Brain pericyte (primary cell): ENCODE data around the gene PIEZO1.
A peak's percentile ranks its signal among the peaks of the same experiment; 100 is the strongest.
"Not testable (repeated sequence)": the region's sequence is repeated elsewhere in the genome, so short reads cannot be mapped to it uniquely, and the experiment has no call there.

ENCODE experiments used
- DNase-seq: peaks from one replicate; pipeline ENCODE4 v3.0.0-alpha.2; 2012; ENCODE audit warnings: low read depth, low spot score

The PIEZO1 gene

DNA sequence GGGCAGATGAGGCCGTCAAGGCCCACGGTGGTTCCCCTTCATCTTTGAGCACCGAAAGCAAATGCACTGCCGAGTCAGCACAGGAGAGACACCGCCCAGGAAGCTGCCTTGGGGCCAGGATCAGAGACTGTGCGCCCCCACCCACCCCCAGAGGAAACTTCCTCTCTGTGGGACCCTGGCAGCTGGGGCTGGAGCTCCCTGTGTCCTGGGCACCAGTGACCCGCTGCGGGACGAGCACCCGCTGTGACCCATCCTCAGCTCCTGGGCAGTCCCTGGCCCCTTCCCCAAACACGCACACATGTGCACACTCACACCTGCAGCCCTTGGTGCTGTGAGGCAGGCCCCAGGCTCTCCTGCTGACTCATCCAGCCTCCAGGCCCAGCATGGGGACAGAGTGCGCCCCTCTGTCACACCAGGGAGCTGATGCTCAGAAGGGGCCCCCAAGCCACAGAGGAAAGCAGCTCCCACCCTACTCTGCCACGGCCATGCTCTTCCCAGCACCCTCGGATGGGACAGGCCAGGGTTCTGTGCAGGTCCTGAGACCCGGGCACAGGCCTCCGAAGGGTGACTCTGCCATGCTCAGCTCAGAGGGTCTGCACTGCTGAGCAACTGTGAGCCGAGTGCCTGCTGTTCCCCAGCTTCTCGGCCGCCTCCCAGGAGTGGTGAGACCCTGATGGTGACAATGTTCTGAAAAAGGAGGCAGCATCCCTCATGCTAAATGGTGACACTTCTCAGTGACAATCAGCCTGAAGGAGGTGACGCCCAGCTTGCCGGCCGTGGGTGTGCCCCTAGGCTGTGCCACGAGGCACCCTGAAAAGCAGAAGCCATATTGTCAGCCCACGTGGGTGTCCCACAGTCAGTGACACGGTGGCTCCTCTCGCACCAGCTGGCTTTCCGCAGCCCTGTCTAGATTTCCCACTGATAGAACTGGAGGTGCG lies 3.6 kb downstream of the PIEZO1 start:
- DNase-seq: no peak

DNA sequence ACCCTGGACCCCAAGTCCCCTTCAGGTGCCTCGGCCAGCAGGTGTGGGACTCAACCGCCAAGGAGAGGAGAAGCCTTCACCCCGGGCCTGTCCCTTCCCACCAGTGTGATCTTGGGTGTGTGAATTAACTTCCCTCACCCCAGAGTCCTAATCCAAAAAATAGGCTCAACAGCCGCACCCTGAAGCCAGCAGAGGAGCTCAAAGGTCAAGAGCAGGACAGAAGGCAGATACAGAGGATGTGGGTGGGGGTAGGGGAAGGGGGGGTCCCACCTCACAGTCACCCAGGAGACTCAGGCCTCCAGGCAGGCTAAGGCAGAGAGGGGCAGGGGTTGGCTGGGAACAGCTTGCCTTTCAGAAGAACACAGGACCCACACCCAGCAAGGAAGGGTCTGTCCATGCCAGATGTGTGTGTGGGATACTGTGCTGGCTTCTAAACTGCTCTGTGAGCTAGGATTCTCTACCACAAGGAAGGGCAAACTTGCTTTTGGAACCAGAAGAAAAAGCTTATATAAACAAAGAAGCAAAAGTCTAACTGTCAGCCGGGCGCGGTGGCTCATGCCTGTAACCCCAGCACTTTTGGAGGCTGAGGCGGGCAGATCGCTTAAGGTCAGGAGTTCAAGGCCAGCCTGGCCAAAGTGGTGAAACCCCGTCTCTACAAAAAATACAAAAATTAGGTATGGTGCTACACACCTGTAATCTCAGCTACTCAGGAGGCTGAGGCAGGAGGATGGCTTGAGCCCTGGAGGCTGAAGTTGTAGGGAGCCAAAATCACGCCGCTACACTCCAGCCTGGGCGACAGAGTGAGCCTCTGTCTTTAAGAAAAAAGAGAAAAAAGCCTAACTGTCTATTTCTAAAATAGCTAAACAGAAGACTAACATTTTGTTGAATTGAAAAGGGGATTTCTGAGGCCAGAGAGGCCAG lies 4.6 kb downstream of the PIEZO1 start:
- no peak for DNase-seq

DNA sequence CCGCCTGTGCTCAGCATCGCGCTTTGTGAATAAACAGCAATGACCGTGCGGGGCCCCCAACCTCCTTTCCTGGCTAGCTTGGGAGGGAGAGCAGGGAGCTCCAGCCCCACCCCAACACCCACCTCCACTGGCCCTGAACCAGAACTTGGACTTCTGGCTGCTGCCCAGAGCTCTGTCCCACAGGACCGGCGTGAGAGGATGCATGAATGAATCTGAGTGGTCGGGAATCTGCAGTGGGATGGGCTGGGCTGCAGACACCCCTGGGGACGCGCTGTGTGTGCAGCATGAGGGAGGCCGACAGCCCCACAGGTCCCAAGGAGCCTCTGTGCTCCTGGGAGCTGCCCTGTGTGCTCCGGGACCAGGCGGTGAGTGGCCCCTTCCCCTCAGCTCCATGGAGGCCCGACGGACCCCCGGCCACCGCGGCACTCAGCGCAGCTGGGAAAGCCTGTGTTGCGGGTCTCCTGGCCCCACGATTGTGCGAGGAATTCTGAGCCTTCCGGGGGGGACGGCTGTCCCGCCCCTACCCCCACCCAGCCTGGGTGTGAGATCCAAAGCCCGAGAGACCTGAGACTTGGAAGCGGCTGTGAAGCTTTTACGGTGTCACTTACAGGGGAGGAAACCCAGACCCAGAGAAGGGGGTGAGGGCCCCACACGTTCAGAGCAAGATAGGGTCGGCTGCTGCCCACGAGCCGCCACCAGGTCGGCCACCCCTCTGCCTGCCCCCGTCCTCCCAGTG lies 5.4 kb downstream of the PIEZO1 start:
- DNase-seq: no peak

DNA sequence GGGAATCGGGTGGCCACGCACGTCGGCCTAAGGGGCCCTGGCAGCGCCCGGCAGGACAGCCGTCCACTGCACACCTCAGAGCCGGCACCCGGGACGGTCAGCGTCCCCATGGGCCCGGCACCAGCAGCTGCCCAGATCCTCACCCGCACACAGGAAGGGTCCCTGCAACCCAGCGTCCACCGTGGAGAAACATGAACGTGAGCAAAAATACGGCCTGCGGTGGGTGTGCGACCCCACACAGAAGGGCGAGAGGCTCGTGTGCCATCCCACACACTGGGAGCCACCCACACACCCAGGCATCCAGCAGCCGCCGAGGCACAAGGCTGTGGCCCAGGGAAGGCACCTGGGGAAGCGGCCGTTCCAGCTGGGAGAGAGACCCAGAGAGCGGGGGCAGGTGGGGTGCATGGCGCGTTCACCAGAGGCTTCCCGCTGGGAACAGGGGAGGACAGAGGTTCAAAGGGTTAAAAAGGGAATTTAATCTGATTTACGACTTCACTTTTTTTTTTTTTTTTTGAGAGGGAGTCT lies 6.4 kb downstream of the PIEZO1 start:
- DNase-seq: no peak

DNA sequence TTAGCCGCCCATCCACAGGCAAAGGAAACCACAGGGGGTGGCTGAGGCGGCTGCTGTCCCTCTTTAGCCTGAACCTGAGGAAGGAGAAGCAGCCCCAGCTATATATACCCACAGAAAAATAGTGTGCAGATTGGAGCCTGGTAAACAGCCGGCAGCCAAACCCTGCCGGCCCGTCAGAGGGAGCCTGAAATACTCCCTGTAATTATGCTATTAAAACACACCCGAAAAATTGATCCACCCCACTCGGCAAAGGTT lies 6.8 kb downstream of the PIEZO1 start:
- DNase-seq: no peak

DNA sequence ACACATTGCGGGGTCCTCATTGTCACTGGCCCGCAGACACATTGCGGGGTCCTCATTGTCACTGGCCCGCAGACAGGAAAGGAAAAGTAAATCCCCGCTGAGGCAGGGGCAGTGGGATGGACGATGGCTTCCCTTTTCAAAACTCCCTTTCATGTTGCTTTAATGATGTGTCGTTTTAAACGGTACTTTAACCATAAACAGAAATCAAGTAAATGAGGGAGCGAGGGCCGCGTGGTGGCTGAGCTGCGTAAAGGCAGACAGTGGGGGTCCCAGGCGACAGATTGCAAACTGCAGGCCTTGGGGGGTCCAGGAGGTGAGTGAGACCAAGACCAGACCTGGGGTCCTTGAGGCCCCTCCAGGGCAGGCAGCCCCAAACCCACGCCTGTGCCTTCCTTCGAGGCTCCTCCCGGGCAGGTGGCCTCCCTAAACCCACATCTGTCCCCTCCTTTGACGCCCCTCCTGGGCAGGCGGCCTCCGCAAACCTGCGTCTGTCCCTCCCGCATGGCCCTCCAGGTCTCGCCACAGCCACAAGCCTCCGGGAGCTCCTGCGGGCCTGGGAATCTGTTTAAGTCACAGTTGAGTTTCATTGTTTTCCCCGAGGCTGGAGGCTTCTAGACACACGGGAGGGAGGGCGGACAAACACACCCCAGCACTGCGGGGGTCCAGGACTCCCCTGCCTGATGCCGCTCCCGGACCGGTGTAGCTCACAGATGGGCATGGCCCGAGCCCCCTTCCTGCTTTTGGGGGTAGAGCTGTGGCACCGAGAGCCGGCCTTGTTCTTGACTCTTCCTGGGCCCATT lies 7.3 kb downstream of the PIEZO1 start:
- no peak for DNase-seq

DNA sequence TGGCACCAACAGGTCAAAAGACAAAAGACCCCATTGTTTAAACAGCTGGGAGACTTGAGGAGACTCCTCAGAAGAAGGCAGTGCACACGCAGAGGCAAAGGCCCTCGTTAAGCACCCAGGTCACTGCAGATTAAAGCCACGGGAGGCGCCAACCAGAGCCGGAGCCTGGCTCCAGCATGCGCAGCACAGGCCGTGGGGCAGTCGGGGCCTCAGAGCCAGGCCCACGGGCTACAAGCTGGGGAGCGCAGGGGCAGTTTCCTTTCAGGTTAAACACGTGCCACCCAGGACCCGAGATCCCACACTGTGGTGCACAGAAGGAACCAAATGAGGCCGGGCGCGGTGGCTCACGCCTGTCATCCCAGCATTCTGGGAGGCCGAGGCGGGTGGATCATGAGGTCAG lies 9.2 kb downstream of the PIEZO1 start:
- no peak for DNase-seq

DNA sequence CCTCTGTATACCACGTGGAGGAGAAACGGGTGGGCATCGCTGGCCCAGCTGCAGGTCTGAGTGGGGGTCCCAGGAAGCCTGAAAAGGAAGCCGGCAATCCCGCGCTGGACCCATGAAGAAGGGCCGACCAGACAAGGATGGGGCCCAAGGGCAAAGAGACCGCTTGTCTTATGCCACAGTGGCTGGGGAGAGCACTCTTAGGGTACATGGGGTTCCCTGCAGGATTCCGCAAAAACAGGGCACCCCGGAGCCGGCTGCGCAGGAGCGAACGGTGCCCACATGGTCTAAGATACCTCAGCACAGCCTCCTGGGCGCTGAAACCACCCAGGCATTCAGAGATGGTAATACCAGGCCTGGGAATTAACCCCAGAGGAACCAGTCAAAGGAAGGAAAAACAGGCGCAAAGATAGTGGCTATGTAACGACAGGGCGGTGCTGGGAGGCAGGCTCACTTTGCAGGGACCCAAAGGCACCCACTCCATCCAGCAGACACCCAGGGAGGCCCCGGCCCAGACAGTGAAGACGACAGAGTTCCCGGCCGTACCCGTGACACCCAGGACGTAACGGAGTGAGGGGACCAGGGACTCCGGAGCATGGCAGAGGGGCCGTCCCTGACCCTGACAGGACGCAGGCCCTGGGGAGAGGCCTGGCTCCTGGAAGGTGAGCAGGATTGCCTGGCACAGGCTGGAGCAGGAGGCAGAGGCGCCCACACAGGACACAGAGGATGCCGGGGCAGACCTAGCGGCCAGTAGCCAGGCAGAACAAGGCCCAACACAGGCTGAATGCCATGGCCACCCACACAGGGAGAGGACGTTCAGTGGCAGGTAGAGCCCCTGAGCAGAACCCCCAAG lies 10.3 kb downstream of the PIEZO1 start:
- DNase-seq: no peak

DNA sequence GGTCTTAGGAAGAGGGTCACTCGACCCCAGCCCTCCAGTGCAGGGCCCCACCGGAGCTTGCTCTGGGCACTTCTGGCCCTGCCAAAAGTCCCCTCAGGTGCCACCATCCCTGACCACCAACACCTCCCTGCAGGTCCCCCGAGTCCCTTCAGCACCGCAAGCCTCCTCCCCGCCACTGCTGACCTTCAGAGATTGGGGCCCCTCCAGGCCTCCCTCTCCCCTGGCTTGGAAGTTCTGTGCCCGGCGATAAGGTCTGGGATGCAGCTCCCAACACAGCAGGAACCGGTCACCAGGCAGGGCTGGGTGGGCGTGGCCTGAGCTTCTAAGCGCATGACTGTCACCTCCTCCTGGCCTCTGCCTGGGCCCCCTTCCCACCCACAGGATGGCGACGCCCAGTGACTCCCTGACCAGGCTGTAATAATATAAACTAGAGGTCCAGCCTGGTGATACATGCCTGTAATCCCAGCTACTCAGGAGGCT lies 11.2 kb downstream of the PIEZO1 start:
- no peak for DNase-seq

DNA sequence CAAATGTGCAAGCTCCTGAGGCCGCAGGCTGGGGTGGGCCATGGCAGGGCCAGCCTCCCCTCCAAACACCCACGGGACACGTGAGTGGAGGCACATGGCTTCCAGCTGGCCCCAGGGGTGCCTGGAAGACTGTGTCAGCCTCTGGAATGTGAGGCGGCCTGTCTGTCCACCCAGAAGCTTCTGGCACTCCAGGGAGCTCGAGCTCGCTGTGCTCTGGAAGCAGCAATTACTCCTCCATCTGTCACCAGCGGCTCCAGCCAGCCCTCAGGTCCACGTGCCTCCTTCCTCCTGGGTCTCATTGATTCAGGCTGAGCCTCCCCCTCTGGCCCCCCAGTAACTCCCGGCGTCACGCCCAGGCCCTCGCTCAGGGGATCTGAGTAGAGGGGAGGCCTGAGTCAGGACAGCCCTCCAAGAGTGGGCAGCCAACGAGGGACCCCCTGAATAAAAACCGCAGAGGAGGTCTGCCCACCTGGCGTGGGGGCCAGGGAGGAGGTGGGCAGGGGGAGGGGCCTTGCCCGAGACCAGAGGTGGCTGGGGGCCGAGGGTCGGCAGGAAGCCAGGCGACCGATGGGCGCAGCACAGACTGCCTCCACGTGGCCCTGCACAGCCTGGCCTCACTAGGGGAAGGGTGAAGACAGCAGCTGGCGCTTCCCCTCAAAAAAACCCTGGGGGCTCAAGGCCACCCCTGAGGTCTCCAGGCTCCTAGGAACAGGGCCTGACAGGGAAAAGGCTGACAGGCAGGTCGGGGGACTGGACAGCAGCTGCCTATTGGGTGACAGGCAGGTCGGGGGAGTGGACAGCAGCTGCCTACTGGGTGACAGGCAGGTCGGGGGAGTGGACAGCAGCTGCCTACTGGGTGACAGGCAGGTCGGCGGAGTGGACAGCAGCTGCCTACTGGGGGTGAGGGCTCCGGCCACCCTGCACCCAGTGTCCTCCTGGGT lies 11.9 kb downstream of the PIEZO1 start:
- DNase-seq: no peak

DNA sequence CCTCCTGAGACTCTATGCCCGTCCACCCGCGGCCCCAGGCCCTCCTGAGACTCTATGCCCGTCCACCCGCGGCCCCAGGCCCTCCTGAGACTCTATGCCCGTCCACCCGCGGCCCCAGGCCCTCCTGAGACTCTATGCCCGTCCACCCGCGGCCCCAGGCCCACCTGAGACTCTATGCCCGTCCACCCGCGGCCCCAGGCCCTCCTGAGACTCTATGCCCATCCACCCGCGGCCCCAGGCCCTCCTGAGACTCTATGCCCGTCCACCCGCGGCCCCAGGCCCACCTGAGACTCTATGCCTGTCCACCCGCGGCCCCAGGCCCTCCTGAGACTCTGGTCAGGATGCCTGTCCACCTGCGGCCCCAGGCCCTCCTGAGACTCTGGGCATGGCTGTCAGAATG lies 13.2 kb downstream of the PIEZO1 start:
- not testable (repeated sequence) for DNase-seq

DNA sequence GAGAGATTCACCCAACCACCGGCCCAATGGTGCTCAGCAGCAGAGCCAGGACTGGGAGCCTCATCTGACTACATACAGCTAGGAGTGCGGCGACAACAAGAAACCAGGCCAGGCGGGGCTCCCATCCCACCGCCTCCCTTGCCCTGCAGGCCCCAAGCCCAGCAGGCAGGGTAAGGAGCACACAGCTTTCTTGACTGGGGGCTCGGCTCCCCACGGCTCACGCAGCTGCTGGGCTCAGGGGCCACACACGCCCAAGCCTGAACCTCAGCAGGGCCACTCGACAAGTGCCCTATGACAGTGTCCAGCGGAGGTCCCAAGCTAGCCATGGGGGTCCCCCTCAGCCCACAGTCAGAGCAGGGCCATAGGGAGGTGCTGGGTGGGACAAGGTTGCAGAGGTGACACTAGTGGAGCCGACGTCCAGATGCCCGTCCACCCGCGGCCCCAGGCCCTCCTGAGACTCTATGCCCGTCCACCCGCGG lies 13.7 kb downstream of the PIEZO1 start:
- no peak for DNase-seq

DNA sequence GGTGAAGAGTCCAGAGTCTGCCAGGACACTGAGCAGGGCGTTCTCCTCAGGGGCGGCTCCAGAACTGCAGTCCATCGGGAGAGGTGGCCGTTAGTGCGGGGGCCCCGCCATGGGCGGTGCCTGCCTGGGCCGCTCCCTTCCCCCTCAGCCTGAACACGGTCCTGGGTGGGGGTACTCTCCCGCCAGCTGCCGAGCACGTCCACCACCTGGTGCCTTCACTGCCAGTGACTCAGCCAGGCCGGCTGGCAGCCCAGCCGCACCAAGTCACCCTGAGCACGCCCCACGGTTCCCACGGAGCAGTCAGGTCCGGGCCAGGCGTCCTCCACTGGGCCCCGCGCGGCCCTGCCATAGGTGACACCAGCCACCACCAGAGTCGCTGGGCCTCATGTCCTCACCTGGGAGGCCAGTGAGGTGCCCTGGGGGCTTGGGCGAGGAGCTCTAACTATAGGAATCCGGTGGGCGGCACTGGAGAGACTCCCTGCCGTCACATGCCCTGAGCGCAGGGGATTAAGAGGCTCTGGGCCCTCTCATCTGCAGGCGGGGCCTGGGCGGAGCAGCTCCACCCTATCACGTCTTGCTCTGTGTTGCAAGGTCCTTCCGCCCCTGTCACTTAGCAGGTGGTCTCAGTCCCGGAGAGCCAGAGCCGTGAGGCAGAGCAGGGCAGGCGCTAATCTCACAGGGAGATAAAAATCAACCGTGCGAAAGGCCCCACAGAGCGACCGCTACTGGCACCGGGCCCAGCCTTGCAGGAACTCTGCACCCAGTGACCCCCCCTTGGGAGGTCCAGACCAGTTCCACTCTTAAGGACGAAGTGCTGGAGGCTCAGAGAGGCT lies 14.3 kb downstream of the PIEZO1 start:
- peak; percentile 71 for DNase-seq

DNA sequence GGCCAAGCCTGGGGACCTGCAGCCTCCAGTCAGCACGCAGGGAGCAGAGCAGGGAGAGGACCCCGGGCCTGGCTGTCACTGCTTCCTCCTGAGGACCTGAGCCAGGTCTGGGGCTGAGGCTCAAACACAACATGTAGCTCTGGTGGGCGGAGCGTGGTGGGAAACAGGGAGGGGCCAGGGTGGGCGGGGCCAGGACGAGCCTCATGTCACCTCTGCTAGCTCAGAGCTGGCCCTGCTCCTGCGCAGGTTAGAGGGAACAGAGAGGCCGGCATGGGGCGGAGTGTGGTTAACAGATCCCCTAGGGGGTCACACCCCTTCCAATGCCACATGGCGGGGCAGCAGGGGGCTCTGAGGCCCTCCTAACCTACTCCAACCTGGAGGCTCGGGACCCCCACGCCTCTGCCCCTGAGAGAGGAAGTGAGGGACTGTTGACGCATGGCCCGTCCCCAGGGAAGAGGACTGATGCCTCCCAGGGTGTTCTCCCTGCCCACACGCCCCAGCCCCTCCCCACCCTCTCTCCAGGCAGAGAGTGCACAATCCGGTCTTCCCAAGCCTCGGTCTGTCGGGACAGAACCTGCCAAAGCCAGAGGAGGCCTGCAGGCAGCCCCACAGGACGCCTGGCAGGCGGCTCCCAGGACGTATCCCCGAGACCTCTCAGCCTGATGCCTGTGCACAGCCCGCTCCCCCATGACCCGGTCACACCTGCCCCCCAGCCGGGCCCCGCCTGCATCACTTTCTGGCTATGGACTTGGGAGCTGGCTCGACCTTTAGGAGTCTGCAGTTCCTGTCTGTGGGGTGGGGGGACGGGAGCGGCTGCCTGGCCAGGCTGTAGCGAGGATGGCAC lies 15.2 kb downstream of the PIEZO1 start:
- DNase-seq: no peak

DNA sequence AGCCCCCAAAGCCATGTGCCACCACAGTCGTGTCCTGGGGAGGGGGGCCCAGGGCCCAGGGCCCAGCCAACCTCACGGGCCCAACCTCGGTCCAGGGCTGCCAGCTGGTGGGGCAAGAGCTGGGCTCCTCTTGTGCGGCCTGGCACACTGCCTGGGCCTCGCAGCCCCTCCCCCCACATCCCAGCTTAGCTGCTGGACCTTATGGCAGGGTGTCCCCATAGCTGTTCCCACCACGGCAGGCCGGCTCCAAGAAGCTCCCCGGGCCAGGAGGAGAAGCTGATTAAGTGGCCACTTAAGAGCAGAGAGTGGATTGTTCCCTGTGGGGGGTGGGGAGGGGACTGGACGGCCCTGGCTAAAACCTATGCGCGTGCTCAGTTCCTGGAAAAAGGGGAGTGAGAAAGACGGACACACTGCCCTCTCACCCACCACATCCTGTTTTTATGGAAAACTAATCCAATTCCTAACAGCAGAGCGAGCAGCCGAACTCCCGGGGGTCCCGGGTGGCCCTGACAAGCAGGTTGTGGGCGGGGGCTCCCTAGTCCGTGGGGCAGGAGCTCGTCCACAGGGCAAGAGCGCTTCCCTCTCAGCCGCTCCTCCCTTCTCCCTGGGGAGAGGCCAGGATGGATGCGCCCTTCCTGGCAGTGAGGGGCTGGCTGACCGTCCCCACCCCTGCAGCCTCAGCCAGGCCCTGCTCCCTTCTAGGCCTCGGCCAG lies 16.8 kb downstream of the PIEZO1 start:
- no peak for DNase-seq

DNA sequence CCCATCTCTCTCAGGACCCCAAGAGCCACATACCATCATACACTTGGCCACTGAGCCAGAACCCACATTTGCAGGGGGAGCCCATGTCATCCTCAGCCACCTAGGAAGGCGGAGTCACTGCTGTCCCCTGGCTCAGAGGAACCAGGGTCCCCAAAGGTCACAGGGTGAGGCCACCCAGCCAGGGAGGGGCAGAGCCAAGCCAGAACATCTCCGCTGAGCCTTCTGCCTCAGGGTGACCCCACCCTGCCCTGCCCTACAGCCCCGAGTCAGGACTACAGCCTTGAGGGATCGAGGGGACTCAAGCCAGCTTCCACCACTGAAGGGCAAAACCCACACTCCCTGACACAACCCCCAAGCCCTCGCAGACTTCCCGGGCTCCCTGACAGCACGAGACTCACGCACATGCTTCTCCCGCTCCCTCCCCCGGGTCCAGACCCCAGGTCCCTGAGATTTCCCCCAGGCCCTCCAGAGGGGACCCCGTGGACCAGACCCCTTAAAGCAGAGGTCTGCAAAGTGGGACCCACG lies 17.4 kb downstream of the PIEZO1 start:
- DNase-seq: no peak
